Measurements from ENCODE around the gene GPN2.
A peak's percentile ranks its signal among the peaks of the same experiment; 100 is the strongest.
"Not testable (repeated sequence)": the region's sequence is repeated elsewhere in the genome, so short reads cannot be mapped to it uniquely, and the experiment has no call there.

GPN2 gene

GRCh38 chr1:26857473-26858060, 32.5 kb downstream of the GPN2 start:
- DNase-seq (ENCODE audit: low read depth) = no peak

GRCh38 chr1:26856604-26857469, 33.2 kb downstream of the GPN2 start:
- no peak for DNase-seq (ENCODE audit: low read depth)

GRCh38 chr1:26856181-26856580, 33.9 kb downstream of the GPN2 start:
- DNase-seq (ENCODE audit: low read depth) = no peak

GRCh38 chr1:26855636-26856035, 34.4 kb downstream of the GPN2 start:
- no peak for DNase-seq (ENCODE audit: low read depth)

GRCh38 chr1:26854906-26855305, 35.2 kb downstream of the GPN2 start:
- DNase-seq (ENCODE audit: low read depth) = no peak

- DNase-seq (ENCODE audit: low read depth) = no peak
Measured at GRCh38 chr1:26853600-26853999, 36.5 kb downstream of the GPN2 start.

GRCh38 chr1:26853156-26853555, 36.9 kb downstream of the GPN2 start:
- peak; percentile 66 for DNase-seq (ENCODE audit: low read depth)

GRCh38 chr1:26852701-26853100, 37.4 kb downstream of the GPN2 start:
- no peak for DNase-seq (ENCODE audit: low read depth)

GRCh38 chr1:26851106-26851684, 38.9 kb downstream of the GPN2 start:
- DNase-seq (ENCODE audit: low read depth) = no peak

GRCh38 chr1:26848941-26849774, 40.9 kb downstream of the GPN2 start:
- DNase-seq (ENCODE audit: low read depth) = peak; percentile 88

GRCh38 chr1:26848499-26848898, 41.6 kb downstream of the GPN2 start:
- DNase-seq (ENCODE audit: low read depth) = no peak

- DNase-seq (ENCODE audit: low read depth) = not testable (repeated sequence)
Measured at GRCh38 chr1:26847826-26848225, 42.3 kb downstream of the GPN2 start.

- peak; percentile 28 for DNase-seq (ENCODE audit: low read depth)
Measured at GRCh38 chr1:26844424-26845196, 45.5 kb downstream of the GPN2 start.

GRCh38 chr1:26839779-26840178, 50.3 kb downstream of the GPN2 start:
- no peak for DNase-seq (ENCODE audit: low read depth)

GRCh38 chr1:26839339-26839722, 50.8 kb downstream of the GPN2 start:
- DNase-seq (ENCODE audit: low read depth) = no peak

GRCh38 chr1:26838474-26839338, 51.4 kb downstream of the GPN2 start:
- peak; percentile 78 for DNase-seq (ENCODE audit: low read depth)

GRCh38 chr1:26837665-26838064, 52.4 kb downstream of the GPN2 start:
- not testable (repeated sequence) for DNase-seq (ENCODE audit: low read depth)

GRCh38 chr1:26833432-26834405, 56.4 kb downstream of the GPN2 start:
- DNase-seq (ENCODE audit: low read depth) = no peak

GRCh38 chr1:26832249-26832960, 57.7 kb downstream of the GPN2 start:
- no peak for DNase-seq (ENCODE audit: low read depth)
